ENCODE results near the gene RUNX3. TPM values are rescaled to one million over a fixed set of nuclear protein-coding genes. Genes with fewer than 3 reads are reported as not detected.

Gene RUNX3
- polyA plus RNA-seq, 1 donor (not counting 4 experiments of a cell fraction or from before 2014, with no cell fraction given), result not detected

GRCh38 chr1:24901791-24902470 lies 28.1 kb downstream of the RUNX3 start:
- DNase-seq (ENCODE audit: low read depth, low spot score), result no peak
- H3K9ac ChIP-seq (ENCODE audit: control insufficient read depth, extremely low read depth, insufficient read depth, low read length), result no peak overlapping the region
- no peaks in the 10 kb centered on the region for H3K9me3 ChIP-seq (ENCODE audit: control insufficient read depth, low read depth, low read length)
- no peaks in the 10 kb centered on the region for H3K4me1 ChIP-seq (ENCODE audit: control insufficient read depth, extremely low read depth, insufficient read depth, low read length)
- H4K20me1 ChIP-seq (ENCODE audit: control insufficient read depth, extremely low read depth, insufficient read depth, low read length), result no peaks in the 10 kb centered on the region
- no peaks in the 10 kb centered on the region for H3K36me3 ChIP-seq (ENCODE audit: control insufficient read depth in 2 of 2, extremely low read depth in 1 of 2, insufficient read depth in 2 of 2, low read length in 2 of 2)
- dilution Hi-C loops (cut with MboI; ENCODE audit: extremely low pct_ligation_motif_present, low sequenced_read_pairs), result no loop called here
- H3K27ac ChIP-seq (ENCODE audit: control insufficient read depth, insufficient read depth, low read length), result no peak overlapping the region
- H3K4me2 ChIP-seq (ENCODE audit: control insufficient read depth, extremely low read depth, insufficient read depth, low read depth, low read length), result no peak overlapping the region
- H2AFZ ChIP-seq (ENCODE audit: control insufficient read depth, low read length), result no peak overlapping the region
- no peak overlapping the region for H3K4me3 ChIP-seq (ENCODE audit: control insufficient read depth in 2 of 3, extremely low read depth in 1 of 3, insufficient read depth in 2 of 3, low read depth in 1 of 3, low read length in 3 of 3)
- no peaks in the 10 kb centered on the region for H3K79me2 ChIP-seq (ENCODE audit: control insufficient read depth, insufficient read depth, low read length)
- peaks cover 20% of the 10 kb centered on the region for H3K27me3 ChIP-seq (ENCODE audit: control insufficient read depth, extremely low read depth, insufficient read depth, low read length)
- TF ChIP-seq, protein P1, sequence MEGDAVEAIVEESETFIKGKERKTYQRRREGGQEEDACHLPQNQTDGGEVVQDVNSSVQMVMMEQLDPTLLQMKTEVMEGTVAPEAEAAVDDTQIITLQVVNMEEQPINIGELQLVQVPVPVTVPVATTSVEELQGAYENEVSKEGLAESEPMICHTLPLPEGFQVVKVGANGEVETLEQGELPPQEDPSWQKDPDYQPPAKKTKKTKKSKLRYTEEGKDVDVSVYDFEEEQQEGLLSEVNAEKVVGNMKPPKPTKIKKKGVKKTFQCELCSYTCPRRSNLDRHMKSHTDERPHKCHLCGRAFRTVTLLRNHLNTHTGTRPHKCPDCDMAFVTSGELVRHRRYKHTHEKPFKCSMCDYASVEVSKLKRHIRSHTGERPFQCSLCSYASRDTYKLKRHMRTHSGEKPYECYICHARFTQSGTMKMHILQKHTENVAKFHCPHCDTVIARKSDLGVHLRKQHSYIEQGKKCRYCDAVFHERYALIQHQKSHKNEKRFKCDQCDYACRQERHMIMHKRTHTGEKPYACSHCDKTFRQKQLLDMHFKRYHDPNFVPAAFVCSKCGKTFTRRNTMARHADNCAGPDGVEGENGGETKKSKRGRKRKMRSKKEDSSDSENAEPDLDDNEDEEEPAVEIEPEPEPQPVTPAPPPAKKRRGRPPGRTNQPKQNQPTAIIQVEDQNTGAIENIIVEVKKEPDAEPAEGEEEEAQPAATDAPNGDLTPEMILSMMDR (optimal IDR thresholded peaks at IDR 0.05 in 1 of 3, IDR thresholded peaks at IDR 0.05 in 1 of 3, conservative IDR thresholded peaks at IDR 0.05 in 1 of 3; ENCODE audit: extremely low read depth in 1 of 3, insufficient read depth in 2 of 3, low read length in 3 of 3), result no peak
- no peak for TF ChIP-seq EZH2 (IDR thresholded peaks at IDR 0.05; ENCODE audit: low read length)
- FAIRE-seq, result no peak
- no peaks in the 10 kb centered on the region for H3K9me1 ChIP-seq (ENCODE audit: control insufficient read depth, extremely low read depth, insufficient read depth, low read length)

DNA sequence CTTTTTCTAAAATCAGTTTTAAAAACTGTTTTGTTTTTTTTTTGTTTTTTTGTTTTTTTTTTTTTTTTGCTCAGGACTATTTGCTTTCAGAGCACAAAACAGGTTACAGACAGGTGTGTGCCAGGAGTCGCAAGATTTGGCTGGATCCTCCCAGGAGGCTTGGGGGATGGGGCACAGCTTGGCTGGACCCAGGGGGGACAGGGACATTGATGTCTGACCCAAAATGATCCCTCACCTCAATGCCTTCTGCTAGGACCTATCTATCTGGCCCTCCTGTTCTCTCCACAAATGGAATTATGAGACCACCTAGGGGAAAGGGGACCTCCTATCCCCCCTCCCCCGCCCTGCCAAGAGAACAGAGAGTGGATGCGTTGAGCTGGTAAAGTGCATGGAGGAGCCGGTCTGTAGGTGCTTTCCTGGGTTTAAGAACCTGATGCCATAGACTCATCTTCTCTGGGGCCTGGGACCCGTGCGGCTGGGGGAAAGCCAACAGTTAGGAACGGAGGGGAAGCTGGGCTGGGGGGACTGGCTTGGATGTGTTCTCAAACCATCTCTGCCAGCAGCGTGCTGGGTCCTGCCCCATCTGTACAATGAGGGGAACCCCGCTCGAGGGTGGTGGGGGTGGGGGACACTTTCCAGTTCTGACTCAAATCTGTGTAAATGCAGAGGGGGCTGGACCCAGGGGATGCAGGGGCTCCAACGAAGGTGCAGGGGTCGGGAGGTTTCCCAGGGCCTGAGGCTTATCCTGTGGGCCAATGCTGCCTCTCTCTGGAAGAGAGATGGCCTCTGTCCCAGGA lies 28.9 kb downstream of the RUNX3 start:
- no peak for TF ChIP-seq EZH2 (IDR thresholded peaks at IDR 0.05; ENCODE audit: low read length)
- TF ChIP-seq, protein P1 (optimal IDR thresholded peaks at IDR 0.05 in 1 of 3, IDR thresholded peaks at IDR 0.05 in 1 of 3, conservative IDR thresholded peaks at IDR 0.05 in 1 of 3; ENCODE audit: extremely low read depth in 1 of 3, insufficient read depth in 2 of 3, low read length in 3 of 3), result no peak
- Histone ChIP-seq H3K36me3 (ENCODE audit: control insufficient read depth in 2 of 2, extremely low read depth in 1 of 2, insufficient read depth in 2 of 2, low read length in 2 of 2) (no peaks in the 10 kb centered on the region), H2AFZ (ENCODE audit: control insufficient read depth, low read length) (no peak overlapping the region), H3K27ac (ENCODE audit: control insufficient read depth, insufficient read depth, low read length) (no peak overlapping the region), H3K4me1 (ENCODE audit: control insufficient read depth, extremely low read depth, insufficient read depth, low read length) (no peaks in the 10 kb centered on the region), H4K20me1 (ENCODE audit: control insufficient read depth, extremely low read depth, insufficient read depth, low read length) (no peaks in the 10 kb centered on the region), H3K9ac (ENCODE audit: control insufficient read depth, extremely low read depth, insufficient read depth, low read length) (no peak overlapping the region), H3K9me1 (ENCODE audit: control insufficient read depth, extremely low read depth, insufficient read depth, low read length) (no peaks in the 10 kb centered on the region), H3K4me2 (ENCODE audit: control insufficient read depth, extremely low read depth, insufficient read depth, low read depth, low read length) (no peak overlapping the region), H3K27me3 (ENCODE audit: control insufficient read depth, extremely low read depth, insufficient read depth, low read length) (peaks cover 27% of the 10 kb centered on the region), H3K79me2 (ENCODE audit: control insufficient read depth, insufficient read depth, low read length) (no peaks in the 10 kb centered on the region), H3K9me3 (ENCODE audit: control insufficient read depth, low read depth, low read length) (no peaks in the 10 kb centered on the region), H3K4me3 (ENCODE audit: control insufficient read depth in 2 of 3, extremely low read depth in 1 of 3, insufficient read depth in 2 of 3, low read depth in 1 of 3, low read length in 3 of 3) (no peak overlapping the region)
- DNase-seq (ENCODE audit: low read depth, low spot score), result no peak
- dilution Hi-C loops (cut with MboI; ENCODE audit: extremely low pct_ligation_motif_present, low sequenced_read_pairs), result no loop called here
- no peak for FAIRE-seq

Measured in keratinocyte (primary cell).